Loucy (cell line): ENCODE data around the gene HTR5A.

Source experiments
- H2AFZ ChIP-seq: fragments of 200-600 bp; sonication (generic); 2 replicates; pipeline ENCODE4 v1.6.0; 2016; ENCODE audit warnings: antibody characterized with exemption, mild to moderate bottlenecking, low read length, moderate library complexity
- H3F3A ChIP-seq: fragments of 200-600 bp; 2 replicates; pipeline ENCODE4 v1.6.0; 2016; ENCODE audit warnings: antibody characterized with exemption, low read depth, mild to moderate bottlenecking
- H3K27me3 ChIP-seq: fragments of 200-600 bp; sonication (generic); 2 replicates; pipeline ENCODE4 v1.6.1; 2014; ENCODE audit warnings: low read length, mild to moderate bottlenecking; ENCODE audit not compliant: insufficient read depth, poor library complexity, severe bottlenecking
- H3K36me3 ChIP-seq: fragments of 200-600 bp; sonication (generic); 2 replicates; pipeline ENCODE4 v1.6.1; 2016; ENCODE audit warnings: low read length; ENCODE audit not compliant: insufficient read depth
- H3K4me1 ChIP-seq: fragments of 200-600 bp; sonication (generic); 2 replicates; pipeline ENCODE4 v1.5.1; 2014; ENCODE audit warnings: low read length, mild to moderate bottlenecking; ENCODE audit not compliant: insufficient read depth, poor library complexity, severe bottlenecking
- H3K4me2 ChIP-seq: fragments of 200-600 bp; sonication (generic); 2 replicates; pipeline ENCODE4 v1.6.0; 2014; ENCODE audit warnings: antibody characterized with exemption, low read length, low read depth, mild to moderate bottlenecking; ENCODE audit not compliant: poor library complexity, severe bottlenecking
- H3K4me3 ChIP-seq: fragments of 200-600 bp; sonication (generic); 2 replicates; pipeline ENCODE4 v1.5.1; 2014; ENCODE audit warnings: low read length, mild to moderate bottlenecking, mixed read lengths; ENCODE audit not compliant: poor library complexity, severe bottlenecking
- H3K79me2 ChIP-seq: fragments of 200-600 bp; sonication (generic); 2 replicates; pipeline ENCODE4 v1.6.1; 2014; ENCODE audit warnings: low read length; ENCODE audit not compliant: insufficient read depth
- H3K9ac ChIP-seq: fragments of 200-600 bp; sonication (generic); 2 replicates; pipeline ENCODE4 v1.6.0; 2014; ENCODE audit warnings: mild to moderate bottlenecking, low read depth, low read length, moderate library complexity; ENCODE audit not compliant: poor library complexity, severe bottlenecking
- H3K9me2 ChIP-seq: fragments of 200-600 bp; sonication (generic); replicated peaks from 2 replicates; pipeline ENCODE4 v1.6.1; 2016; ENCODE audit warnings: low read depth, low read length, mixed read lengths
- H3K9me3 ChIP-seq: fragments of 200-600 bp; sonication (generic); 2 replicates; pipeline ENCODE4 v1.6.1; 2014; ENCODE audit warnings: mild to moderate bottlenecking, antibody characterized with exemption, low read length, low read depth; ENCODE audit not compliant: insufficient read depth
- H4K20me1 ChIP-seq: fragments of 200-600 bp; sonication (generic); 2 replicates; pipeline ENCODE4 v1.6.0; 2014; ENCODE audit warnings: antibody characterized with exemption, low read length, mild to moderate bottlenecking; ENCODE audit not compliant: insufficient read depth, poor library complexity, severe bottlenecking
- CTCF ChIP-seq: fragments of 200-600 bp; sonication (generic); conservative IDR thresholded peaks from 2 replicates; pipeline ENCODE4 v1.5.1; 2014; ENCODE audit warnings: mild to moderate bottlenecking, antibody characterized with exemption, low read length
- EZH2phosphoT487 ChIP-seq: fragments of 200-600 bp; IDR thresholded peaks from 2 replicates; pipeline ENCODE4 v1.6.1; 2018; ENCODE audit warnings: antibody characterized with exemption, mild to moderate bottlenecking, moderate library complexity, borderline replicate concordance

The HTR5A gene

GRCh38 chr7:155136619-155137243 is 66.6 kb downstream of the HTR5A start:
- H3K9ac ChIP-seq: no peak overlapping the region
- H2AFZ ChIP-seq: no peak overlapping the region
- no peaks in the 10 kb centered on the region for H3K79me2 ChIP-seq
- H3K4me2 ChIP-seq: no peak overlapping the region
- H3K27me3 ChIP-seq: no peaks in the 10 kb centered on the region
- TF ChIP-seq EZH2phosphoT487 (no peak), CTCF (no peak)
- no peaks in the 10 kb centered on the region for H3K36me3 ChIP-seq
- no peaks in the 10 kb centered on the region for H4K20me1 ChIP-seq
- H3F3A ChIP-seq: no peaks in the 10 kb centered on the region
- no peaks in the 10 kb centered on the region for H3K4me1 ChIP-seq
- no peaks in the 10 kb centered on the region for H3K9me2 ChIP-seq
- no peaks in the 10 kb centered on the region for H3K9me3 ChIP-seq
- H3K4me3 ChIP-seq: no peak overlapping the region
